VCaP (cell line): Measurements from ENCODE around the gene DACH1.
"Not testable (repeated sequence)": the region's sequence is repeated elsewhere in the genome, so short reads cannot be mapped to it uniquely, and the experiment has no call there.

Source experiments
- H3K27ac ChIP-seq: fragments of 450-650 bp; 2 replicates; pipeline ENCODE4 v1.5.1; 2017
- CTCF ChIP-seq: fragments of 450-650 bp; conservative IDR thresholded peaks from 2 replicates; pipeline ENCODE4 v1.5.1; 2017; ENCODE audit warnings: mild to moderate bottlenecking, moderate library complexity

DACH1 gene

GRCh38 chr13:71797517-71797916 lies 69.5 kb downstream of the DACH1 start:
- no peak for TF ChIP-seq CTCF
- no peak overlapping the region for H3K27ac ChIP-seq

GRCh38 chr13:71789693-71790329 lies 77.2 kb downstream of the DACH1 start:
- no peak overlapping the region for H3K27ac ChIP-seq
- TF ChIP-seq CTCF, result no peak

DNA sequence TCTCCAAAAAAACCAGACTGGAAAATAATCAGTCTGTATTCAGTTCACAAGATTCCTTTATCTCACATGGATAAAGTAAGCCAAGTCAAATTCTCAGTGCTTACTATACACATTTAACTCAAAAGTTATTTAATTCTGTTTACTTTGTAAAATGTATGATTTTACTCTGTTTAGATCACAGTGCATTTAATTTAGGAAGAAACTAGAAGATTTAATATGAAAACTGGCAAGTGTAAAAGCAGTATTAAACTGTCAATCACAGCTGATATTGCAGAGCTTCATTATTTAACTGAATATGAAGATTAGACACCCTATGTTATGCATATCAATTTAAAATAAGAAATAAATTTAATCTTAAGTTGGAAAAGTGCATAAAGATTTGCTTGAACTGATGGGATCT lies 78.0 kb downstream of the DACH1 start:
- no peak overlapping the region for H3K27ac ChIP-seq
- no peak for TF ChIP-seq CTCF

DNA sequence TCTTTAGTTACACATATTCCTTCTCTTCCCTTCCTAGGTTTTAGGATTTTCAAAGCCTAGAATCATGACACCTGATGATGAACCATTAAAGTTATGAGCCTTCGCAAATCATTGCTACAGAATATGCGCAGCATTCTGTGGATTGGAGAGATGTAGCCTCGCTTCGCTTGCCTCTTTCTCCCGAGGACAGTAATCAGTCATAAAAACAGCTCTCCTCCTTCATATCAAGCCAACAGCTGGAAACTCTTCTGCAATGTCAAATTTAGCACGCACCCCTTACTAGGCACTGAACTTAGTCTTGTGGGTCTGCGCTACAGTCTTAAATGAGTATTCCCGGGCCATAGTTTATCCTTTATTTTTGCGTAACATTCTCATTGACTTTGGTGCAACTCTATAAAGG lies 79.6 kb downstream of the DACH1 start:
- H3K27ac ChIP-seq, result no peak overlapping the region
- TF ChIP-seq CTCF, result no peak

DNA sequence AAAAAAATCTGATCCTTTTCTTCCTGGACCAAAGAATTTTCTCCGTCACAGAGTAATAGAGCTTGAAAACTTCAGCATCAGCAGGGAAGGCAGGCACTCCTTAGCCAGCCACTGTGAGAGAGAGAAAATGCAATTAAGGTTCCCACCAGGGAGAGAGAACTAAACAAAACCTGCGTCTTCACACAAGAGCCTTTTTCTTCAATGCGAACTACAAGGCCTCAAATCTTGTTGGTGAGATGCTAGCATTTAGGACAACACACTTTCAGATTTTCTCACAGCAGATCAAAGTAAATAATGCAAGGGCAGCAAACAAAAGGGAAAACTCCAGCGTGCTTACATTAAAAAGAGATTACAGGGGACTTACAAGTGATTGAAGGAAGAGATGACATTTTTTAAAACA lies 80.1 kb downstream of the DACH1 start:
- no peak overlapping the region for H3K27ac ChIP-seq
- TF ChIP-seq CTCF, result no peak

DNA sequence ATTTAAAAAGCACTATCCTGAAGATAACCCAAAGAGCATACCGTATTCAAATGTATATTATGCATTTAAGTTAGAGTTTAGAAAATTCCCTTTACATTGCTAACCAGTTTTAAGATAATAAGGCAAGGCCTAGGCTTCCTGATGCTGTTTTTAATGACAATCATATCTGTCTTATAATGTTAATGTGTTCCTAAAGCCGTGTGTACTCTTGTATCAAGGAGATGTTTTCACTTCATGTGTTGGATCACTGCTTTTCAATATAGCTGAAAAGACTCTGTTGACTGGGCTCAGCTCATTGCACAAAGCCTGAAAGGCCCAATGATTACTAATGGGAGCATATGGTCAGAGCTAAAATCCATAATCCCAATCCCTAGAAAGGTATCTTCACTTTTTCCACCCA lies 81.6 kb downstream of the DACH1 start:
- no peak overlapping the region for H3K27ac ChIP-seq
- TF ChIP-seq CTCF, result no peak

- H3K27ac ChIP-seq, result no peak overlapping the region
- no peak for TF ChIP-seq CTCF
These were observed 86.5 kb downstream of the DACH1 start for GRCh38 chr13:71780546-71780945.

DNA sequence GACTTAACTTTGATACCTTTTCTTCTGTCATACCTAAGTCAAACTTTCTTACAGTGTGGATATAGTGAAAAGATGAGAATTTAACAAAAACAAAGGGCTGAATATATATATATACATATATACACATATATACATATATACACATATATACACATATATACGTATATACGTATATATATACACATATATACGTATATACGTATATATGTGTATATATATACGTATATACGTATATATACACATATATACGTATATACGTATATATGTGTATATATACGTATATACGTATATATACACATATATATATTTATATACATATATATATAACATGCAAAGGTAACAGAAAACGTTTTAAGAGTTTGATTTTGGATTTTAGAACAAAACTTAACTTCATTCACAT lies 88.0 kb downstream of the DACH1 start:
- H3K27ac ChIP-seq, result not testable (repeated sequence)
